ENCODE data around the gene FOXJ1. TPM values are rescaled to one million over a fixed set of nuclear protein-coding genes. Genes with fewer than 3 reads are reported as not detected.

FOXJ1 gene
- total and polyA plus RNA-seq, 2 of the 13 experiments (the other 11 are each of a cell fraction or from before 2014, with no cell fraction given) = 0.98 to 1.6 TPM

- TF ChIP-seq ZNF547 (CRISPR knock-in tag; IDR thresholded peaks at IDR 0.05) = peak; percentile 45; the same call in 1 of the 2 replicates
- TF ChIP-seq NR2F2 (IDR thresholded peaks at IDR 0.05; ENCODE audit: borderline replicate concordance, low read depth) = peak; percentile 30; the same call in 1 of the 2 replicates
- TF ChIP-seq ZBTB44 (CRISPR knock-in tag; IDR thresholded peaks at IDR 0.05) = no peak
- peak; percentile 44 for TF ChIP-seq MED1 (CRISPR knock-in tag; IDR thresholded peaks at IDR 0.05)
- TF ChIP-seq ZNF251 (CRISPR knock-in tag; IDR thresholded peaks at IDR 0.05) = 0 out of 2 replicates have a peak, but pooled peaks have one; percentile 56
- no peak for TF ChIP-seq ZNF878 (CRISPR knock-in tag; IDR thresholded peaks at IDR 0.05)
- TF ChIP-seq ATM (IDR thresholded peaks at IDR 0.05; ENCODE audit: borderline replicate concordance) = no peak
- no peak for TF ChIP-seq ZNF263 (CRISPR knock-in tag; IDR thresholded peaks at IDR 0.05)
- 0 out of 2 replicates have a peak, but pooled peaks have one; percentile 62 for TF ChIP-seq ZNF224 (CRISPR knock-in tag; IDR thresholded peaks at IDR 0.05)
- peak; percentile 69; the same call in 1 of the 2 replicates for TF ChIP-seq ZNF800 (CRISPR knock-in tag; IDR thresholded peaks at IDR 0.05)
- peak; percentile 45; the same call in 1 of the 2 replicates for TF ChIP-seq YEATS4 (CRISPR knock-in tag; IDR thresholded peaks at IDR 0.05; ENCODE audit: borderline replicate concordance)
- peak; percentile 46; the same call in 1 of the 2 replicates for TF ChIP-seq ZNF205 (CRISPR knock-in tag; IDR thresholded peaks at IDR 0.05)
- no peak for TF ChIP-seq U2AF1 (optimal IDR thresholded peaks at IDR 0.05; ENCODE audit: low read depth, low read length)
- TF ChIP-seq JUN (CRISPR knock-in tag; IDR thresholded peaks at IDR 0.05) = no peak
- no peak for TF ChIP-seq KDM6A (CRISPR knock-in tag; IDR thresholded peaks at IDR 0.05; ENCODE audit: low read depth)
- TF ChIP-seq ATF2 (CRISPR knock-in tag; IDR thresholded peaks at IDR 0.05) = no peak
- TF ChIP-seq ZNF124 (CRISPR knock-in tag; IDR thresholded peaks at IDR 0.05) = 0 out of 2 replicates have a peak, but pooled peaks have one; percentile 39
- no peak for TF ChIP-seq DNMT1 (CRISPR knock-in tag; IDR thresholded peaks at IDR 0.05)
- no peak for TF ChIP-seq ZNF503 (CRISPR knock-in tag; IDR thresholded peaks at IDR 0.05)
- TF ChIP-seq TBX3 (IDR thresholded peaks at IDR 0.05; ENCODE audit: borderline replicate concordance) = no peak
- no peak for TF ChIP-seq PRDM4 (CRISPR knock-in tag; IDR thresholded peaks at IDR 0.05; ENCODE audit: borderline replicate concordance)
Measured at GRCh38 chr17:76141212-76142038, at the start of gene FOXJ1 (continued).
